Non-pigmented ciliary epithelial cell (primary cell): ENCODE results near the gene POT1.

Experiments
- DNase-seq: peaks from one replicate; pipeline ENCODE4 v3.0.0-alpha.2; 2010; ENCODE audit warnings: low read depth

Gene POT1

GRCh38 chr7:124909808-124910207 lies 19.8 kb downstream of the POT1 start:
- DNase-seq: no peak

GRCh38 chr7:124908259-124908658 lies 21.4 kb downstream of the POT1 start:
- DNase-seq: no peak

- DNase-seq: no peak
Measured at GRCh38 chr7:124907490-124907889, 22.1 kb downstream of the POT1 start.

GRCh38 chr7:124898531-124898930 lies 31.1 kb downstream of the POT1 start:
- DNase-seq: no peak

- DNase-seq: no peak
Measured at GRCh38 chr7:124896001-124896400, 33.6 kb downstream of the POT1 start.

GRCh38 chr7:124893140-124893827 lies 36.3 kb downstream of the POT1 start:
- no peak for DNase-seq

GRCh38 chr7:124887247-124887646 lies 42.4 kb downstream of the POT1 start:
- no peak for DNase-seq

- no peak for DNase-seq
Measured at GRCh38 chr7:124881981-124882380, 47.6 kb downstream of the POT1 start.

GRCh38 chr7:124879771-124880170 lies 49.9 kb downstream of the POT1 start:
- no peak for DNase-seq

GRCh38 chr7:124879103-124879502 lies 50.5 kb downstream of the POT1 start:
- DNase-seq: no peak

- no peak for DNase-seq
Measured at GRCh38 chr7:124874644-124875163, 54.9 kb downstream of the POT1 start.

- DNase-seq: no peak
Measured at GRCh38 chr7:124857672-124858235, 71.9 kb downstream of the POT1 start.

GRCh38 chr7:124856299-124856888 lies 73.2 kb downstream of the POT1 start:
- peak; percentile 15 for DNase-seq

GRCh38 chr7:124843336-124843735 lies 86.3 kb downstream of the POT1 start:
- no peak for DNase-seq

GRCh38 chr7:124840435-124840834 lies 89.2 kb downstream of the POT1 start:
- DNase-seq: no peak

- DNase-seq: no peak
Measured at GRCh38 chr7:124839687-124840086, 89.9 kb downstream of the POT1 start.

GRCh38 chr7:124836173-124836572 lies 93.5 kb downstream of the POT1 start:
- DNase-seq: no peak

GRCh38 chr7:124818807-124819206 lies 110.8 kb downstream of the POT1 start:
- no peak for DNase-seq

- no peak for DNase-seq
Measured at GRCh38 chr7:124813994-124814798, 115.4 kb downstream of the POT1 start.

- no peak for DNase-seq
Measured at GRCh38 chr7:124812764-124813163, 116.9 kb downstream of the POT1 start.

GRCh38 chr7:124811341-124811740 lies 118.3 kb downstream of the POT1 start:
- no peak for DNase-seq

GRCh38 chr7:124810605-124811004 lies 119.0 kb downstream of the POT1 start:
- no peak for DNase-seq

GRCh38 chr7:124808206-124808605 lies 121.4 kb downstream of the POT1 start:
- no peak for DNase-seq
